ENCODE data around the gene FBXO47.
"Not testable (repeated sequence)": the region's sequence is repeated elsewhere in the genome, so short reads cannot be mapped to it uniquely, and the experiment has no call there.

The FBXO47 gene

DNA sequence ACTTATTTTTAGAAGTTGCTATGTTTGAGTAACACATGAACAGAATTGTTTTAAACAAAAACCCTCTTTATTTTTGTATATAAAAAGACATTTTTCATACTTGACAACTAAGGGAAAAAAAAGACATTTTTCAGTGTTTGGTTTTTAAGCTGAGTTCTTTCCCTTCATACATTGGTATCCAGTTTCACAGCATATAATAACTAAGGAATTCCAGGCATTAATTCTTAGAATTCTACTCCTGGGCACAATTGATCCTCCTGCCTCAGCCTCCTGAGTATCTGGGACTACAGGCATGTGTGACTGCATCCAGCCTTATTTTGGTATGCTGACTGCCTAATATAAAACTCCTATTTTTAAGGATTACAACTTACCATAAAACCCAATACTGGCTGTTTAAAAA is 8.4 kb downstream of the FBXO47 start:
- TF ChIP-seq, protein P1, sequence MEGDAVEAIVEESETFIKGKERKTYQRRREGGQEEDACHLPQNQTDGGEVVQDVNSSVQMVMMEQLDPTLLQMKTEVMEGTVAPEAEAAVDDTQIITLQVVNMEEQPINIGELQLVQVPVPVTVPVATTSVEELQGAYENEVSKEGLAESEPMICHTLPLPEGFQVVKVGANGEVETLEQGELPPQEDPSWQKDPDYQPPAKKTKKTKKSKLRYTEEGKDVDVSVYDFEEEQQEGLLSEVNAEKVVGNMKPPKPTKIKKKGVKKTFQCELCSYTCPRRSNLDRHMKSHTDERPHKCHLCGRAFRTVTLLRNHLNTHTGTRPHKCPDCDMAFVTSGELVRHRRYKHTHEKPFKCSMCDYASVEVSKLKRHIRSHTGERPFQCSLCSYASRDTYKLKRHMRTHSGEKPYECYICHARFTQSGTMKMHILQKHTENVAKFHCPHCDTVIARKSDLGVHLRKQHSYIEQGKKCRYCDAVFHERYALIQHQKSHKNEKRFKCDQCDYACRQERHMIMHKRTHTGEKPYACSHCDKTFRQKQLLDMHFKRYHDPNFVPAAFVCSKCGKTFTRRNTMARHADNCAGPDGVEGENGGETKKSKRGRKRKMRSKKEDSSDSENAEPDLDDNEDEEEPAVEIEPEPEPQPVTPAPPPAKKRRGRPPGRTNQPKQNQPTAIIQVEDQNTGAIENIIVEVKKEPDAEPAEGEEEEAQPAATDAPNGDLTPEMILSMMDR (IDR thresholded peaks at IDR 0.05; ENCODE audit: low read depth, low read length, missing control alignments): no peak
- H3K4me3 ChIP-seq (ENCODE audit: low read depth, low read length): no peak overlapping the region
- DNase-seq (ENCODE audit: low read depth): no peak

DNA sequence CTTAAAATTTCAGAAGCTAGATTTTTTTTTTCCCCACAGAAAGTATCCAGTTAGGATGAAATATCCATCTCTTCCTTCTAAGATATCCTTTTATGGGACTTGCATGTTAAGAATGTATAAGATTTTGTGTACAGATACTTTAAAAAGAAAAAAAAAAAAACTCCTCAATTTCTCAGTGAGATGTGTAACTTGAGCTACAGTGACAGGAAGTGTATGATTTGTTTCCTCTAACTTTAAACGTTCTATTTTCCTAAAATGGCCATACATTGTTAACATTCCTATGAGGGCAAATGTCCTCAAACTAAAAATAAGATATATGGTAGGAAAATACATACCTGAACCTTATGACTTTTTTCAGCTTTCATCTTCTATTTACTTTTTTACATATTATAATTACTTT is 8.9 kb downstream of the FBXO47 start:
- no peak overlapping the region for H3K4me3 ChIP-seq (ENCODE audit: low read depth, low read length)
- DNase-seq (ENCODE audit: low read depth): no peak
- TF ChIP-seq, protein P1 (IDR thresholded peaks at IDR 0.05; ENCODE audit: low read depth, low read length, missing control alignments): no peak

DNA sequence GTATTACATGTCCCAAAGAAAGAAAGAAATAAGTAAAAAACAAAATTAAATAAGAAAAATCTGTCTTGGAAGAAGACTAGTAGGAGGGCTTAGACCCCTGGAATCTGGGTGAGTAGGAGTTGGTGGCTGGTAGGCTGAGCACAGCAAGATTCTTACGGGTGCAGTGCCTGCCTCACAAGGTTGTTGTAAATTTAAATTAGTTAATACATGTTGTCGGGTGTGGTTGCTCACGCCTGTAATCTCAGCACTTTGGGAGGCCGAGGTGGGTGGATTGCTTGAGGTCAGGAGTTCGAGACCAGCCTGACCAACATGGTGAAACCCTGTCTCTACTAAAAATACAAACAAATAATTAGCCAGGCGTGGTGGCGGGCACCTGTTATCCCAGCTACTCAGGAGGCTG is 13.4 kb downstream of the FBXO47 start:
- DNase-seq (ENCODE audit: low read depth); H3K4me3 ChIP-seq (ENCODE audit: low read depth, low read length): not testable (repeated sequence)

DNA sequence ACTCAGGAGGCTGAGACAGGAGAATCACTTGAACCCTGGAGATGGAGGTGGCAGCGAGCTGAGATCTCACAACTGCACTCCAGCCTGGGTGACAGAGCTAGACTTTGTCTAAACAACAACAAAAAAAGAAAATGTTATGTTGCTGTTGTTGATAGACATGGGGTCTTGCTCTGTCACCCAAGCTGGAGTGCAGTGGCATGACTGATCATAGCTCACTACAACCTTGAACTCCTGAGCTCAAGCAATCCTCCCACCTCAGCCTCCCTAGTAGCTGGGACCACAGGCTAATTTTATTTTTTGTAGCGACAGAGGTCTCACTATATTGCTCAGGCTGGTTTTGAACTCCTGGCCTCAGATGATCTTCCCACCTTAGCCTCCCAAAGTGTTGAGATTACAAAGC is 20.0 kb downstream of the FBXO47 start:
- no peak overlapping the region for H3K4me3 ChIP-seq (ENCODE audit: low read depth, low read length)
- TF ChIP-seq, protein P1 (IDR thresholded peaks at IDR 0.05; ENCODE audit: low read depth, low read length, missing control alignments): no peak

DNA sequence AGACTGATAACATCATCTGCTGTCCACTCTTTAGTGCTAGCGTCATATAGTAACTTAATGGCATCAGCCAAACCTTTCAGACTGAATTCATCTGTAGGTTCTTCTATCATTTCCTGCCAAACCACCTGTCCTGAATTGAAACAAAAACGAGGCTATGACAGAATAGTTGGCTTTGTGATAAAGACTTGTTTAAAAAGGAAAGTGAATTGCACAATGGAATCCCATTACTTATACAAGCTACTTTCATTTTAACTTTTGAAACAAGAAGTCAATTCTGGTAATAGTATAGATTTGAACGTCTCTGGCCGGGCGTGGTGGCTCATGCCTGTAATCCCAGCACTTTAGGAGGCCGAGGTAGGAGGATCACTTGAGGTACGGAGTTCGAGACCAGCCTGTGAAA is 23.6 kb downstream of the FBXO47 start:
- no peak for DNase-seq (ENCODE audit: low read depth)
- H3K4me3 ChIP-seq (ENCODE audit: low read depth, low read length): no peak overlapping the region
- TF ChIP-seq, protein P1 (IDR thresholded peaks at IDR 0.05; ENCODE audit: low read depth, low read length, missing control alignments): no peak

More for the DNA sequence above, 20.0 kb downstream of the FBXO47 start:
- DNase-seq (ENCODE audit: low read depth): no peak

DNA sequence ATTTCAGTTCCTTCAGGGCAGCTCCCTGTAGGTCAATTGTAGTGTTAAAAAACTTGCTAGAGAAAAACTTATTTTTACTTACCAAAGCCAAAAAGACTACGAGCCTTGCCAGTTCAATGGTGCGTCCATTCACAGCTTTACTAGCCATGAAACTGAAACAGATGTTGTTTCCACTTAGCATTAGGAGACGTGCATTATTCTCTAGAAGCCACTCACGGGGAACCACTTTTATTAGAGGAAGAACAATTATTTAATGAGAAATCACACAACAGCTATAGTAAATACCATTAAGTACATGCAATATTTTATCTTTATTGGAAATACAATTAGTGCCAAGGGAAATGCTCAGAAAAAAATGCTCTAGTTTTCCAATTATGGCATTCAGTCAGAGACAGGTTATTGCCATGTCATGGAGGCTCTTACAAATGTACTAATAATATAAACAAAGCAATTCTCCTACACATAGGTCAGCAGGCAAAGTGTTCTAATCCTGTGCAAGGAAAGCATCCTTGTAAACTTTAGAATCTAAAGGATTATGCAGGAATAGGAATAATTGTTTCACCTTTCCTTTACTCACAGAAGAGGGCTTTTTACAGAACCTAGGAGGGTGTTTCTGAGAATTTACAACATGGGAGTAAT is 24.4 kb downstream of the FBXO47 start:
- no peak for DNase-seq (ENCODE audit: low read depth)
- TF ChIP-seq, protein P1 (IDR thresholded peaks at IDR 0.05; ENCODE audit: low read depth, low read length, missing control alignments): no peak
- no peak overlapping the region for H3K4me3 ChIP-seq (ENCODE audit: low read depth, low read length)

DNA sequence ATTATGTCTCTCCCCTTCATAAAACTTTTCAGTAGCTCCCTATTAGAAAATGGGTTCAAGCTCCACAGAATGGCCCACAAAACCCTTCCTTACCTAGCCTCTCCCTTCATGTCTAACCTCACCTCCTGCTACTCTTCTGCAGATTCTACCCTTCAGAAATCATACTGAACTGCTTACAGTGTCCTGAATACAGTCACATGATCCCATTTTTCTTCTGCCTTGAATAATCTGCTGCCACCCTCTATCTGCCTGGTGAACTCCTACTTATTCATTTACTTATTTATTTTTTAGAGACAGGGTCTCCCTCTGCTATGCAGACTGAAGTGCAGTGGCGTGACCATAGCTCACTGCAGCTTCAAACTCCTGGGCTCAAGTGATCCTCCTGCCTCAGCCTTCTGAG is 26.8 kb downstream of the FBXO47 start:
- TF ChIP-seq, protein P1 (IDR thresholded peaks at IDR 0.05; ENCODE audit: low read depth, low read length, missing control alignments): no peak
- H3K4me3 ChIP-seq (ENCODE audit: low read depth, low read length): no peak overlapping the region
- DNase-seq (ENCODE audit: low read depth): no peak

Data from GM12864 (cell line).